K562 (cell line): ENCODE data around the gene PGF. TPM values are rescaled to one million over a fixed set of nuclear protein-coding genes. Genes with fewer than 3 reads are reported as not detected.

Experiments used
- ATAC-seq: fragments of 200-7000 bp; cut with Tn5 transposase; 3 replicates; pipeline ENCODE4 v1.9.1; 2020; ENCODE audit warnings: moderate library complexity
- BruUV-seq: library from RNA; stranded (reverse); fragments of 400-500 nt; replicated peaks from 2 replicates; lab custom pipeline; 2021; lab: Mats Ljungman, UMichigan
- CTCF ChIA-PET: fragments of 300-600 bp; formaldehyde crosslinking; extraction: SDS; loops from one replicate; lab custom pipeline; 2021; ENCODE audit warnings: low intra/inter-chr PET ratio; lab: Yijun Ruan, JAX
- POLR2A ChIA-PET: fragments of 300-600, 350-650 bp; sonication (Branson Sonifier 250); formaldehyde crosslinking; extraction: SDS; loops from one replicate; lab custom pipeline; 2021; ENCODE audit warnings: antibody characterized with exemption, inconsistent platforms; lab: Yijun Ruan, JAX
- DNase-seq, 4 experiments: peaks; one replicate each; pipeline versions ENCODE4 v3.0.0 to v3.0.0-alpha.2; 2011 to 2018; ENCODE audit warnings: low spot score in 3 of 4, mixed read lengths in 3 of 4; ENCODE audit errors: extremely low read depth in 1 of 4
- FAIRE-seq: peaks from 2 replicates; lab custom pipeline; 2011; peaks lifted over from hg19 to GRCh38; lab: Jason Lieb, UNC
- H2AFZ ChIP-seq: 2 replicates; pipeline ENCODE4 v1.6.0; 2011; ENCODE audit warnings: low read depth, low read length, control low read depth, inconsistent platforms
- H3K27ac ChIP-seq: fragments of 200-600 bp; 3 replicates; pipeline ENCODE4 v1.8.0; 2011; ENCODE audit warnings: low read depth, mild to moderate bottlenecking, control low read depth, inconsistent platforms, low read length, moderate library complexity, mixed read lengths; ENCODE audit errors: extremely low read depth
- H3K27me3 ChIP-seq, 2 experiments: fragments of 300-600 bp in 1 of 2; 2 replicates in 1 of 2; 3 replicates in 1 of 2; pipeline versions ENCODE4 v1.6.0 to v1.8.0; 2011; ENCODE audit warnings: inconsistent platforms in 2 of 2, low read length in 2 of 2, mild to moderate bottlenecking in 1 of 2, mixed read lengths in 1 of 2, moderate library complexity in 1 of 2; ENCODE audit not compliant: control insufficient read depth in 2 of 2, insufficient read depth in 2 of 2
- H3K36me3 ChIP-seq: fragments of 300-600 bp; 3 replicates; pipeline ENCODE4 v1.8.0; 2011; ENCODE audit warnings: mild to moderate bottlenecking, low read length, inconsistent platforms; ENCODE audit not compliant: control insufficient read depth, insufficient read depth
- H3K4me1 ChIP-seq, 2 experiments: fragments of 200-600 bp in 1 of 2; replicated peaks in 1 of 2; 2 replicates in 1 of 2; 3 replicates in 1 of 2; pipeline versions ENCODE4 v1.5.1 to v1.8.0; 2011; ENCODE audit warnings: inconsistent platforms in 2 of 2, low read length in 2 of 2, mild to moderate bottlenecking in 1 of 2, mixed read lengths in 1 of 2, moderate library complexity in 1 of 2; ENCODE audit not compliant: control insufficient read depth in 2 of 2, insufficient read depth in 2 of 2
- H3K4me2 ChIP-seq: 2 replicates; pipeline ENCODE4 v1.6.1; 2011; ENCODE audit warnings: low read length, control low read depth, inconsistent platforms, mixed read lengths; ENCODE audit not compliant: insufficient read depth
- H3K4me3 ChIP-seq: fragments of 200-600 bp; sonication (generic), shearing (Covaris generic); 2 replicates; pipeline ENCODE4 v1.5.1; 2016; ENCODE audit warnings: control low read depth, inconsistent platforms
- H3K79me2 ChIP-seq: fragments of 200-600 bp; 3 replicates; pipeline ENCODE4 v1.8.0; 2011; ENCODE audit warnings: low read length, inconsistent platforms; ENCODE audit not compliant: control insufficient read depth, insufficient read depth
- H3K9ac ChIP-seq, 2 experiments: 2 replicates each; pipeline versions ENCODE4 v1.6.0 to v1.6.1; 2011; ENCODE audit warnings: low read depth in 2 of 2, low read length in 2 of 2, control low read depth in 1 of 2, inconsistent platforms in 1 of 2, mild to moderate bottlenecking in 1 of 2, mixed read lengths in 1 of 2; ENCODE audit not compliant: insufficient read depth in 1 of 2
- H3K9me1 ChIP-seq: one replicate; pipeline ENCODE4 v1.6.0; 2011; ENCODE audit warnings: inconsistent platforms, mild to moderate bottlenecking, low read length, moderate library complexity; ENCODE audit not compliant: control insufficient read depth, insufficient read depth
- H3K9me3 ChIP-seq: replicated peaks from 2 replicates; pipeline ENCODE4 v1.5.1; 2011; ENCODE audit warnings: low read depth, low read length, inconsistent platforms; ENCODE audit not compliant: control insufficient read depth, insufficient read depth
- H4K20me1 ChIP-seq: replicated peaks from 2 replicates; pipeline ENCODE4 v1.6.1; 2011; ENCODE audit warnings: low read length, inconsistent platforms, mixed read lengths; ENCODE audit not compliant: control insufficient read depth, insufficient read depth
- CBX8 ChIP-seq: fragments of 200-600 bp; sonication (generic); IDR thresholded peaks from 2 replicates; pipeline ENCODE4 v1.6.1; 2012; ENCODE audit warnings: borderline replicate concordance, mixed run types, low read depth, mild to moderate bottlenecking, moderate library complexity, mixed read lengths, low read length, control low read depth, inconsistent platforms; ENCODE audit not compliant: poor library complexity, severe bottlenecking; ENCODE audit errors: extremely low read depth
- MLX ChIP-seq, 2 experiments: fragments of 450-650 bp in 1 of 2; sonication (generic) in 1 of 2; formaldehyde crosslinking; conservative IDR thresholded peaks; 2 replicates each; pipeline versions ENCODE4 v1.4.0 to v1.8.1; 2020 to 2022; ENCODE audit warnings: mild to moderate bottlenecking in 1 of 2, missing genetic modification reagents in 1 of 2
- WGBS: fragments of 100-300 bp; shearing (Covaris generic); methylation state at CpG from one replicate; pipeline ENCODE4 v1.1.6; 2016; ENCODE audit warnings: low coverage, mixed read lengths; ENCODE audit not compliant: insufficient coverage; ENCODE audit errors: missing lambda C conversion rate; 5-methylcytosine and 5-hydroxymethylcytosine counted together
- in situ Hi-C: fragments of 300-500 bp; cut with MboI; formaldehyde crosslinking; loops from 4 replicates; pipeline ENCODE4 v1.15.0; 2018; ENCODE audit warnings: inconsistent platforms, mixed read lengths
- intact Hi-C: fragments of 100-400 bp; cut with micrococcal nuclease; formaldehyde crosslinking; loops from 2 replicates; pipeline ENCODE4 v1.14.2; 2022
- polyA plus RNA-seq, 8 experiments: library from polyadenylated mRNA; depleted of rRNA in 4 of 8; stranded (reverse) in 5 of 8; unstranded in 3 of 8; fragments of >200 nt; fragmentation: Nextera tagmentation in 2 of 8; fragmentation: Illumina TruSeq in 1 of 8; extraction: Ambion mirVana in 2 of 8; extraction: Trizol in 1 of 8; gene quantifications; 2 replicates each; pipeline versions ENCODE4 v1.2.1 to v1.2.3, GENCODE V29; 2011 to 2014; ENCODE audit warnings: inconsistent platforms in 1 of 8, missing spikeins in 1 of 8
- total RNA-seq, 7 experiments: library from RNA; depleted of rRNA in 6 of 7; stranded (reverse); fragments of >200 nt in 6 of 7; fragmentation: Illumina TruSeq in 2 of 7; extraction: Trizol in 2 of 7; gene quantifications; 2 replicates each; pipeline versions ENCODE4 v1.2.1 to v1.2.3, GENCODE V29; 2011 to 2021; ENCODE audit warnings: low replicate concordance in 1 of 7

The PGF gene
- total and polyA plus RNA-seq, 9 of the 15 experiments (the other 6 are each of a cell fraction or from before 2014, with no cell fraction given): 0.04 to 0.44 (median 0.18) TPM

- ATAC-seq: no peak
- Histone ChIP-seq H3K4me2 (no peak overlapping the region), H2AFZ (no peak overlapping the region), H3K79me2 (no peaks in the 10 kb centered on the region), H3K27ac (no peak overlapping the region), H3K4me1 (peaks cover 9 to 39% of the 10 kb centered on the region in 2 experiments; a peak in 4 of 5 replicates), H4K20me1 (no peaks in the 10 kb centered on the region), H3K9ac (no peak overlapping the region), H3K9me1 (peaks cover 2% of the 10 kb centered on the region), H3K27me3 (no peaks in the 10 kb centered on the region), H3K9me3 (no peaks in the 10 kb centered on the region; the same call in 1 of the 2 replicates)
- BruUV-seq: no TSS peak
- in situ Hi-C loops: no loop called here
- ChIA-PET POLR2A (interaction anchor here (0.6 to 1.1 kb wide), 2 partner anchors 26 to 131 kb away, joined by 3 read pairs; partner anchors contain the start of gene ZC2HC1C), CTCF (no interaction called here)
- no peak for DNase-seq
- WGBS: 94% methylated on average over 4 of the region's 10 CpGs
- intact Hi-C loops: no loop called here
- no peak for FAIRE-seq
- TF ChIP-seq MLX (CRISPR knock-in tag; conservative IDR thresholded peaks at IDR 0.05): no peak
- no peak for TF ChIP-seq CBX8
- TF ChIP-seq, all 486 proteins: peak for 0
- Histone ChIP-seq H3K36me3 (no peaks in the 10 kb centered on the region), H3K4me3 (no peak overlapping the region)
Measured at GRCh38 chr14:74938531-74939495, 16.6 kb downstream of the PGF start.
